Natural killer cell (primary cell): ENCODE measurements around the gene NFXL1. TPM values are rescaled to one million over a fixed set of nuclear protein-coding genes. Genes with fewer than 3 reads are reported as not detected.
A peak's percentile ranks its signal among the peaks of the same experiment; 100 is the strongest.

Experiments
- ATAC-seq, 3 donors: fragments of 150-1000 bp in 2 of 3; fragments of 200-7000 bp in 1 of 3; cut with Tn5 transposase; 1 replicate in 1 of 3; 2 replicates in 2 of 3; pipeline ENCODE4 v1.10.0; 2021; ENCODE audit warnings: mild to moderate bottlenecking in 2 of 3, moderate library complexity in 2 of 3
- DNase-seq, 2 donors: peaks; one replicate each; pipeline versions ENCODE4 v3.0.0 to v3.0.0-alpha.2; 2013 to 2021; ENCODE audit warnings: mixed read lengths in 1 of 2
- H3K27ac ChIP-seq: one replicate; pipeline ENCODE4 v1.5.1; 2013; ENCODE audit warnings: mild to moderate bottlenecking, low read length
- H3K27me3 ChIP-seq: one replicate; pipeline ENCODE4 v1.6.1; 2013; ENCODE audit warnings: low read length; ENCODE audit not compliant: control insufficient read depth, insufficient read depth
- H3K36me3 ChIP-seq: one replicate; pipeline ENCODE4 v1.6.1; 2013; ENCODE audit warnings: low read length; ENCODE audit not compliant: control insufficient read depth, insufficient read depth
- H3K4me1 ChIP-seq: one replicate; pipeline ENCODE4 v1.6.1; 2013; ENCODE audit warnings: low read length; ENCODE audit not compliant: control insufficient read depth, insufficient read depth
- H3K4me3 ChIP-seq: one replicate; pipeline ENCODE4 v1.5.1; 2013; ENCODE audit warnings: low read length
- H3K9me3 ChIP-seq: one replicate; pipeline ENCODE4 v1.6.1; 2013; ENCODE audit warnings: low read length; ENCODE audit not compliant: control insufficient read depth, insufficient read depth
- H3K27ac Mint-ChIP-seq, 2 donors: one replicate each; pipeline ENCODE4 v1.8.0; 2022; ENCODE audit warnings: mild to moderate bottlenecking in 2 of 2, mixed read lengths in 2 of 2, moderate library complexity in 1 of 2
- H3K27me3 Mint-ChIP-seq, 2 donors: one replicate each; pipeline ENCODE4 v1.8.0; 2022; ENCODE audit warnings: low read depth in 2 of 2, mixed read lengths in 2 of 2
- H3K36me3 Mint-ChIP-seq: one replicate; pipeline ENCODE4 v1.8.0; 2022; ENCODE audit warnings: mixed read lengths
- H3K4me1 Mint-ChIP-seq, 2 donors: one replicate each; pipeline ENCODE4 v1.8.0; 2022; ENCODE audit warnings: mixed read lengths in 2 of 2
- H3K4me3 Mint-ChIP-seq: one replicate; pipeline ENCODE4 v1.8.0; 2022; ENCODE audit warnings: mild to moderate bottlenecking, moderate library complexity, mixed read lengths
- H3K9me3 Mint-ChIP-seq, 2 donors: one replicate each; pipeline ENCODE4 v1.8.0; 2022; ENCODE audit warnings: mixed read lengths in 2 of 2
- WGBS: methylation state at CpG from one replicate; pipeline ENCODE4 v1.1.7; 2013; ENCODE audit warnings: missing lambda C conversion rate; ENCODE audit not compliant: insufficient coverage; 5-methylcytosine and 5-hydroxymethylcytosine counted together
- intact Hi-C: fragments of 100-400 bp; cut with micrococcal nuclease; formaldehyde crosslinking; loops from one replicate; pipeline ENCODE4 v1.14.2; 2022
- total RNA-seq, 4 donors: library from RNA; stranded (reverse); fragments of 120-200 nt in 1 of 4; gene quantifications; one replicate each; pipeline versions ENCODE4 v1.2.3 to v1.2.4, GENCODE V29; 2013 to 2022
- TF ChIP-seq, protein P1 (sequence below): fragments of 200-600 bp; IDR thresholded peaks from one replicate; pipeline ENCODE4 v1.8.0; 2022; ENCODE audit warnings: antibody characterized with exemption

The NFXL1 gene
- total RNA-seq, 3 donors from 2014 or later (not counting 1 experiment from before 2014, with no cell fraction given): 6.5 to 11.4 (median 9.9) TPM

DNA sequence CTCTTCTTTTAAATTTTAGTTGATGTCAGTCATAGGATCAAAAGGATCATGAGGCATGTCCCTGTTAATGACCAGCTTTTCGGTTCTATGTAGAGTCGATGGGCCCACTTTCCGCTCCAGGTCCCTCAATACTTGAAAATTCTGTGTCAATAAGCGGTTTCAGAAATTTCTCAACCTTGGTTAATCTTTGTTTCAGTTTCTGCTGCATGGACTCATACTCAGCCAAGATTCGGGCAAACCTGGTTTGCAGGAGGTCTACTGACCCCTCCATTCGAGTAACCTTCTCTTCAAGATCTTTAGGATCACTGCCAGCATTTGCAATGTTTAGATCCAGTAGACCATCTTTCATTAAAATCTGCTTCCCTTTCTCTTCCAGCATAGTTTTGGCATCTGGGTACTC, 22.0 kb upstream of the NFXL1 start:
- no peaks in the 10 kb centered on the region for H3K4me1 ChIP-seq
- H3K4me3 ChIP-seq: no peak overlapping the region
- H3K27ac ChIP-seq: no peak overlapping the region
- intact Hi-C loops: no loop called here
- no peak overlapping the region for H3K4me3 Mint-ChIP-seq
- no peaks in the 10 kb centered on the region for H3K27me3 ChIP-seq
- H3K27ac Mint-ChIP-seq: no peak overlapping the region
- no peak for DNase-seq
- no peaks in the 10 kb centered on the region for H3K9me3 ChIP-seq
- no peak for ATAC-seq
- no peaks in the 10 kb centered on the region for H3K36me3 Mint-ChIP-seq
- peaks cover 13 to 37% of the 10 kb centered on the region in 2 donors for H3K27me3 Mint-ChIP-seq
- H3K9me3 Mint-ChIP-seq: no peaks in the 10 kb centered on the region
- H3K36me3 ChIP-seq: no peaks in the 10 kb centered on the region
- no peaks in the 10 kb centered on the region for H3K4me1 Mint-ChIP-seq
- TF ChIP-seq, protein P1, sequence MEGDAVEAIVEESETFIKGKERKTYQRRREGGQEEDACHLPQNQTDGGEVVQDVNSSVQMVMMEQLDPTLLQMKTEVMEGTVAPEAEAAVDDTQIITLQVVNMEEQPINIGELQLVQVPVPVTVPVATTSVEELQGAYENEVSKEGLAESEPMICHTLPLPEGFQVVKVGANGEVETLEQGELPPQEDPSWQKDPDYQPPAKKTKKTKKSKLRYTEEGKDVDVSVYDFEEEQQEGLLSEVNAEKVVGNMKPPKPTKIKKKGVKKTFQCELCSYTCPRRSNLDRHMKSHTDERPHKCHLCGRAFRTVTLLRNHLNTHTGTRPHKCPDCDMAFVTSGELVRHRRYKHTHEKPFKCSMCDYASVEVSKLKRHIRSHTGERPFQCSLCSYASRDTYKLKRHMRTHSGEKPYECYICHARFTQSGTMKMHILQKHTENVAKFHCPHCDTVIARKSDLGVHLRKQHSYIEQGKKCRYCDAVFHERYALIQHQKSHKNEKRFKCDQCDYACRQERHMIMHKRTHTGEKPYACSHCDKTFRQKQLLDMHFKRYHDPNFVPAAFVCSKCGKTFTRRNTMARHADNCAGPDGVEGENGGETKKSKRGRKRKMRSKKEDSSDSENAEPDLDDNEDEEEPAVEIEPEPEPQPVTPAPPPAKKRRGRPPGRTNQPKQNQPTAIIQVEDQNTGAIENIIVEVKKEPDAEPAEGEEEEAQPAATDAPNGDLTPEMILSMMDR: no peak
- 93% methylated on average over 6 of the region's 6 CpGs for WGBS

GRCh38 chr4:47933840-47934239, 19.5 kb upstream of the NFXL1 start:
- H3K27me3 Mint-ChIP-seq: peaks cover 15 to 29% of the 10 kb centered on the region in 2 donors
- no peak overlapping the region for H3K27ac Mint-ChIP-seq
- DNase-seq (peak in 1 of 2 donors; percentile 74), ATAC-seq (peak; percentile 72 to 84 (median 75))
- intact Hi-C loops: loop anchor here (1.0 kb wide), 2 partner anchors 248 to 266 kb away; no protein-coding TSS in a partner anchor
- H3K27ac ChIP-seq: no peak overlapping the region
- H3K9me3 ChIP-seq: no peaks in the 10 kb centered on the region
- no peaks in the 10 kb centered on the region for H3K9me3 Mint-ChIP-seq
- 0% methylated on average over 2 of the region's 4 CpGs for WGBS
- H3K4me1 ChIP-seq: no peaks in the 10 kb centered on the region
- H3K36me3 ChIP-seq: no peaks in the 10 kb centered on the region
- peaks cover 2% of the 10 kb centered on the region for H3K27me3 ChIP-seq
- H3K4me3 ChIP-seq: no peak overlapping the region
- H3K4me3 Mint-ChIP-seq: no peak overlapping the region
- H3K36me3 Mint-ChIP-seq: no peaks in the 10 kb centered on the region
- H3K4me1 Mint-ChIP-seq: no peaks in the 10 kb centered on the region
- TF ChIP-seq, protein P1: peak; percentile 87

- Mint-ChIP-seq H3K4me3 (no peak overlapping the region), H3K36me3 (no peaks in the 10 kb centered on the region), H3K27me3 (peaks cover 27 to 34% of the 10 kb centered on the region in 2 donors), H3K4me1 (peaks cover 6% of the 10 kb centered on the region in 2 donors), H3K9me3 (no peaks in the 10 kb centered on the region), H3K27ac (no peak overlapping the region)
- Histone ChIP-seq H3K9me3 (no peaks in the 10 kb centered on the region), H3K36me3 (no peaks in the 10 kb centered on the region), H3K4me1 (peaks cover 6% of the 10 kb centered on the region), H3K27me3 (peaks cover 2% of the 10 kb centered on the region), H3K4me3 (no peak overlapping the region), H3K27ac (no peak overlapping the region)
- 56% methylated on average over 2 of the region's 2 CpGs for WGBS
- intact Hi-C loops: no loop called here
- DNase-seq (no peak), ATAC-seq (no peak)
- TF ChIP-seq, protein P1: no peak
These were observed 16.8 kb upstream of the NFXL1 start for GRCh38 chr4:47930971-47931804.
